Effector memory CD4-positive, alpha-beta T cell (primary cell): ENCODE measurements around the gene CDH4.

Source experiments
- DNase-seq, 3 donors: peaks; one replicate each; pipeline ENCODE4 v3.0.0-alpha.2; 2020
- H3K27ac ChIP-seq: 2 replicates; pipeline ENCODE4 v1.7.0; 2013; ENCODE audit warnings: mild to moderate bottlenecking, low read length, moderate library complexity; ENCODE audit not compliant: insufficient read depth, poor library complexity, severe bottlenecking
- H3K27me3 ChIP-seq: replicated peaks from 2 replicates; pipeline ENCODE4 v1.7.0; 2013; ENCODE audit warnings: mild to moderate bottlenecking, low read length; ENCODE audit not compliant: insufficient read depth, control insufficient read depth, poor library complexity, severe bottlenecking
- H3K36me3 ChIP-seq: 2 replicates; pipeline ENCODE4 v1.7.0; 2013; ENCODE audit warnings: mild to moderate bottlenecking, low read length, moderate library complexity; ENCODE audit not compliant: control insufficient read depth, insufficient read depth
- H3K4me1 ChIP-seq: 2 replicates; pipeline ENCODE4 v1.7.0; 2013; ENCODE audit warnings: low read length, mild to moderate bottlenecking; ENCODE audit not compliant: control insufficient read depth, insufficient read depth, poor library complexity, severe bottlenecking
- H3K4me3 ChIP-seq: 2 replicates; pipeline ENCODE4 v1.7.0; 2013; ENCODE audit warnings: low read length, low read depth, mild to moderate bottlenecking; ENCODE audit not compliant: insufficient read depth, poor library complexity, severe bottlenecking
- H3K9me3 ChIP-seq: 2 replicates; pipeline ENCODE4 v1.7.0; 2013; ENCODE audit warnings: mild to moderate bottlenecking, low read length, moderate library complexity; ENCODE audit not compliant: control insufficient read depth

The CDH4 gene

DNA sequence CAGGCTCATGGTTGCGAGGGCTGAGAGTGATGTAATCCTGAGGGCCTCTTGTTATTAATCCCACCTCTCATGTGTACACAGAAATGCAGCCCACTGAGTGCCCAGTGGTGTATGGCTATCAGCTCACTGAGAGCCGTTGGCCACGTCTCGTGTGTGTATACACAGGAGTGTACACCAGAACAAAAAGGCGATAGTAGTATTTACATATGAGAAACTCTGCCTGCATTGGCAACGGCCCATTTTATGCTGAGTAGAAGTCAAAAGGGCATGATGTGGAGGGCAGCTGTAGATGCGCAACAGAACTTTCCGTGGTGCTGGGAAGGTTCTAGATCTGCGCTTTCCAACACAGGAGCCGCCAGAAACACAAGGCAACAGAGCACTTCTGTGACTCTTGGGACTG is 28.9 kb upstream of the CDH4 start:
- peaks cover 3% of the 10 kb centered on the region for H3K27me3 ChIP-seq
- no peaks in the 10 kb centered on the region for H3K4me1 ChIP-seq
- H3K9me3 ChIP-seq: no peaks in the 10 kb centered on the region
- no peak for DNase-seq
- no peak overlapping the region for H3K27ac ChIP-seq
- no peaks in the 10 kb centered on the region for H3K36me3 ChIP-seq
- no peak overlapping the region for H3K4me3 ChIP-seq

GRCh38 chr20:61230166-61230565 is 21.9 kb upstream of the CDH4 start:
- H3K36me3 ChIP-seq: no peaks in the 10 kb centered on the region
- H3K4me1 ChIP-seq: no peaks in the 10 kb centered on the region
- H3K9me3 ChIP-seq: no peaks in the 10 kb centered on the region
- no peak overlapping the region for H3K27ac ChIP-seq
- no peaks in the 10 kb centered on the region for H3K27me3 ChIP-seq
- DNase-seq: no peak
- no peak overlapping the region for H3K4me3 ChIP-seq

- H3K27ac ChIP-seq: no peak overlapping the region
- DNase-seq: no peak
- no peaks in the 10 kb centered on the region for H3K9me3 ChIP-seq
- no peak overlapping the region for H3K4me3 ChIP-seq
- H3K4me1 ChIP-seq: no peaks in the 10 kb centered on the region
- no peaks in the 10 kb centered on the region for H3K36me3 ChIP-seq
- H3K27me3 ChIP-seq: no peaks in the 10 kb centered on the region
Measured at GRCh38 chr20:61233590-61233989, 18.5 kb upstream of the CDH4 start.

DNA sequence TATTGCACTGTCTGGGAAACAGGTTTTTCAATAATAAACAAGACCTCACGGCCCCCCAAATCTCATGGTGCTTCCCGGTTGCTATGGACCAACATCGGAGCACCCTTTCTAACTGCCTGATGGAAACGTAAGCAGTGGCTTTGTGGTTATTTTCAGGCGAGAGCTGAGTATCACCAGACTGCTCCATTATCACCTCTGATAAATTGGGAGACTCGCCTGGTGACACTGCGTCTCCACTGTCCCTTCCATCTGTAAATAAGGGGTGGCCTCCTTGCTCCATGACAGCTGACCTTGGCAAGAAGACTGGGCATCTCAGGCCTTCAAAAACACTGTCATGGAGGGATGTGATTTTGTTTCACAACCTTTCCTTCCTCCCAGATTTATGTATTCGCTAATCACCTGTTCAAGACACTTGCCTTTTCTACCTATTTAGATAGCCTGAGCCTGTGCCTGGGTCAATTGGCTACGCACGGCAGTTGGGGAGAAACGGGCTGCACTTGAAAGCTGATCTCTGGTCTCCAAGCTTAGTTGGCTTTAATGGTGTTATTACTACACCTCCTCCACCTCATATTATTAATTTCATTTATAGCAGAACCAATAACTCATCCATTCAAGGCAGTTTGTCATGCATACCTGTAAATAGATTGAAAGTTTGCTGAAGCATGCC is 17.7 kb upstream of the CDH4 start:
- DNase-seq: no peak
- Histone ChIP-seq H3K27ac (no peak overlapping the region), H3K4me3 (no peak overlapping the region), H3K27me3 (no peaks in the 10 kb centered on the region), H3K9me3 (no peaks in the 10 kb centered on the region), H3K4me1 (no peaks in the 10 kb centered on the region), H3K36me3 (no peaks in the 10 kb centered on the region)

- no peak for DNase-seq
- Histone ChIP-seq H3K9me3 (no peaks in the 10 kb centered on the region), H3K36me3 (no peaks in the 10 kb centered on the region), H3K4me3 (no peak overlapping the region), H3K27me3 (no peaks in the 10 kb centered on the region), H3K4me1 (no peaks in the 10 kb centered on the region), H3K27ac (no peak overlapping the region)
Measured at GRCh38 chr20:61236713-61237112, 15.3 kb upstream of the CDH4 start.

DNA sequence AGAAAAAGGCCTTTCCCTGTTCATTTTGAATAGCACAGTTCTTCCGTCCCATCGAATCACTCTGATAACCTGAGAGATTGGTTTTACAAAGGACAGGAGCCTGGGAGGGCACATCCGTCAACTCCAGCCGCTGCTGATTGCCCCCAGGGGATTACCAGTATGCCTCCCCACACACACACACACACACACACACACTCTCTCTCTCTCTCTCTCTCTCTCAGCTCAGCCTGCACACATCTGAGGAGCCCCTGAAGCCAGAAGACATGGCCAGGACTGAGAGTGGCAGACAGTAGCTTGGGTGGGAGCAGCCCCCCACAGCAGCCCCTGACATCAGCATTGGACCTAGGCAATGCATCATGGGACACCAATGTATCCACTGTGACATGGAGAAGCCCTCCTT is 13.2 kb upstream of the CDH4 start:
- Histone ChIP-seq H3K27ac (no peak overlapping the region), H3K27me3 (no peaks in the 10 kb centered on the region), H3K4me1 (no peaks in the 10 kb centered on the region), H3K4me3 (no peak overlapping the region), H3K9me3 (no peaks in the 10 kb centered on the region), H3K36me3 (no peaks in the 10 kb centered on the region)
- DNase-seq: no peak

- DNase-seq: no peak
- no peak overlapping the region for H3K4me3 ChIP-seq
- H3K4me1 ChIP-seq: no peaks in the 10 kb centered on the region
- H3K27me3 ChIP-seq: no peaks in the 10 kb centered on the region
- H3K27ac ChIP-seq: no peak overlapping the region
- no peaks in the 10 kb centered on the region for H3K36me3 ChIP-seq
- no peaks in the 10 kb centered on the region for H3K9me3 ChIP-seq
Measured at GRCh38 chr20:61240814-61241213, 11.2 kb upstream of the CDH4 start.

- DNase-seq: no peak
- Histone ChIP-seq H3K9me3 (no peaks in the 10 kb centered on the region), H3K36me3 (no peaks in the 10 kb centered on the region), H3K27ac (no peak overlapping the region), H3K4me3 (no peak overlapping the region), H3K4me1 (no peaks in the 10 kb centered on the region), H3K27me3 (no peaks in the 10 kb centered on the region)
Measured at GRCh38 chr20:61244213-61244612, 7.8 kb upstream of the CDH4 start.

DNA sequence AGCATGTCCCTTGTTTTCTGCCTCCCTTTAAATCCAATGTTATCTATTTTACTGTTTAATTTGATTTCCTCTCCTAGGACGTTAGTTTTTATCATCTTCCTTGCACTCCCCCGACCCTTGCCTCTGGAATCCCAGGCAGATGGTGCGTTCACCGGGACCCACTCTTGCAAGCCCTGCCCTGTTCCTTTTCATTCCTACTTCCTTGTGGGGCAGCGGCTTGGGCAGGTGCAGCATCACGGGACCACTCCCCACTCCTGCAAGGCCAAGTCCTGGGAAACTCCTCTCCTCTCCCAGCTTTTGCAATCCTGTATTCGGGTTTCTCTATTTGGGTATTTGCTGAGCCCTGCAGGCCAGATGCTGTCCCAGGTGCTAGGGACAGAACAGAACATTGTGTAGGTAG is 5.8 kb upstream of the CDH4 start:
- no peaks in the 10 kb centered on the region for H3K36me3 ChIP-seq
- no peak for DNase-seq
- H3K4me1 ChIP-seq: no peaks in the 10 kb centered on the region
- H3K9me3 ChIP-seq: no peaks in the 10 kb centered on the region
- no peak overlapping the region for H3K4me3 ChIP-seq
- H3K27me3 ChIP-seq: peaks cover 2% of the 10 kb centered on the region
- H3K27ac ChIP-seq: no peak overlapping the region

DNA sequence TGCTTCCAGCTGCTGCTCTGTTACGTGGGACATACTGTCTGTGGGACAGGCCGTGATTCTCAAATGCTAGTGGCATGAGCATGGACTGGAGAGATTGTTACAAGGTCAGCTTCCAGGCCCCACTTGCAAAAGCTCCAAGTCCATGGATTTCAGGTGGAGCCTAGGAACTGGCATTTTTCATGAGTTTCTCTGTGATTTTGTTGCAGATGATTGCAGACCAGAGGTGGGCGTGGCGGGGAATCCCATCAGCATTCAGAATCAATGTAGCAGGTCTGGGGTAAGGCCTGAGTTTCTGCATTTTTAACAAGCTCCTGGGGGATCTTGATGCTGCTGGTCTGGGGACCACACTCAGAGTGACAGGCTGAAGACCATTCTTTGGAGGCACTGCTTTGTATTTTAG is 2.4 kb upstream of the CDH4 start:
- no peak for DNase-seq
- Histone ChIP-seq H3K9me3 (no peaks in the 10 kb centered on the region), H3K4me3 (no peak overlapping the region), H3K4me1 (no peaks in the 10 kb centered on the region), H3K27me3 (peaks cover 3% of the 10 kb centered on the region), H3K27ac (no peak overlapping the region), H3K36me3 (no peaks in the 10 kb centered on the region)
